Measurements from ENCODE around the gene IGSF23.

Gene IGSF23, protein sequence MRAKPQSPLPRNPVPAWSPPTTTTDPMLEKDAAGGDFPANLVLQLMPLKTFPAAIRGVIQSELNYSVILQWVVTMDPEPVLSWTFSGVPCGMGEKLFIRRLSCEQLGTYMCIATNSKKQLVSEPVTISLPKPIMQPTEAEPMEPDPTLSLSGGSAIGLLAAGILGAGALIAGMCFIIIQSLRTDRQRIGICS

DNA sequence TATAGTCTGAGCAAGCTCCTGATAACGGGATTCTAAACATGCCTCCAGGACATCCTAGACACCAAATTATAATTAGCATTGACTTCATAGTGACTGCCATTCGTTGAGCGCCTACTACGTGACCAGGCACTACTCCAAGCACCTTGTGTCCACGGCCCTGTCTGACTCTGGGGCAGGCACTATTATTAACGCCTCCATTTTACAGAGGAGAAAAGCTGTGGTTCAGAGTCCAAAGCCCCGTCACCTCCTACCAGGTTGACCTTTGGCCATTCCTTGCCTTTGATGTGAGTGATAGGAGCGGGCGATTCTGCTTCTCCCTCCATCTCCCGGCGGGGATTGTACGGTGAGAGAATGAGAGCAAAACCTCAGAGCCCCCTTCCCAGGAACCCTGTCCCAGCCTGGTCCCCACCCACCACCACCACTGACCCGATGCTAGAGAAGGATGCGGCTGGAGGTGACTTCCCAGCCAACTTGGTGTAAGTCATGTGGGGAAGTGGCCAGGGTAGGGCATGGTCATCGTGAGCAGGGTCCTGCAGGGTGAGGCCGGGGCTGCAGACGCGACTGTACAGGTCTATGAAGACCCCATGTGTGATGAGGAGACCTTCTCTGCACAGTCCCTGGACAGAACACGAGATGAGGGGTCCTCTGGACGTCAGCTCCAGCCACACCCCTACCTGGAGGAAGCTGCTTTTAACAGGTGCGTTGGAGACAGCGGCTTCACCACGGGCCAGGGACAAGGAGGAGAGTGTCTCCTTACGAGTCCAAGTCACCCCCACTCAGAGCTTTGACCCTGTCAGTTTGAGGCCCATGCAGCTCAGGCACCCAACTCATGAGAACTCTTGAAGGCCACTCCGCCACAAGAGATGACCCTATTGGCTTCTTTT, at the start of gene IGSF23:
IGSF23 (plus strand) TSS at position 269 of the 884 bp plus-strand sequence; CDS start at position 352, 83 bp downstream.
- no peak for DNase-seq

GRCh38 chr19:44566984-44567383, 46.4 kb upstream of the IGSF23 start:
- no peak for DNase-seq

DNA sequence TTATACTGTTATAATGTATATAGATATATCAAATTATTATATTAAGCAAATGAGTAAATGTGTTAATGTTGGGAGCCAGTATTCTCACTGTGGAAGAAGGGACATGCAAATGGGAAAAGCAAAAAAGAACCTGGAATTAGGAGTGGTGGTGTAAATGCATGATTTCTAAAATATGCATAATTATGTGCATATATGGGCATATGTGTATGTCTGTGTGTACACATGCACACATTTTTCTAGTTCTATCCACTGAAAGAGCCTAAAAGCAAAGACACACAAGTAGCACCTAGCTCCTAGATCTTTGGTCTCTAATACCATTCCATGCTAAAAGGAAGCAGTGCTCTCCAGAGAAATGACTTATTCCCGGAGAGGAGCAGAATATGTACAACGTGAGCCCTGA, 45.6 kb upstream of the IGSF23 start:
- no peak for DNase-seq

DNA sequence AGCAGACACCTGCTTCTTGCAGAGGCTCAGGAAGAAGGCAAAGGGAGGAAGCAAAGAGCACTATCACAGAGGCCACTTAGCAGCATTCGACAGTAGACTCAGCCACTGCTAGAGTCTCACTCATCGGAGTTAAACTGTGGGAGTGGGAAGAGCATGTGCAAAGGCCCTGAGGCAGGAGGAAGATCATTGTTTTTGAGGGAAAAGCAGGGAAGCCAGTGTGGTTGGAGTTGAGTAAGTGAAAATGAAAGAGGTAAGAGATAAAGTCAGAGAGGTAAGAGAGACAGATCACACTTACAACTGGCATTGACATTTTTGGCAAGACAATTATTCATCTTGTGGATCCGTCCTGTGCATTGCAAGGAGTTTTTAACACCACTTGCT, 42.8 kb upstream of the IGSF23 start:
- no peak for DNase-seq

- no peak for DNase-seq
Measured at GRCh38 chr19:44570984-44571684, 42.2 kb upstream of the IGSF23 start.

GRCh38 chr19:44571830-44572580, 41.4 kb upstream of the IGSF23 start:
- DNase-seq, result no peak

GRCh38 chr19:44572581-44572900, 40.8 kb upstream of the IGSF23 start:
- no peak for DNase-seq

GRCh38 chr19:44573183-44573582, 40.2 kb upstream of the IGSF23 start:
- no peak for DNase-seq

DNA sequence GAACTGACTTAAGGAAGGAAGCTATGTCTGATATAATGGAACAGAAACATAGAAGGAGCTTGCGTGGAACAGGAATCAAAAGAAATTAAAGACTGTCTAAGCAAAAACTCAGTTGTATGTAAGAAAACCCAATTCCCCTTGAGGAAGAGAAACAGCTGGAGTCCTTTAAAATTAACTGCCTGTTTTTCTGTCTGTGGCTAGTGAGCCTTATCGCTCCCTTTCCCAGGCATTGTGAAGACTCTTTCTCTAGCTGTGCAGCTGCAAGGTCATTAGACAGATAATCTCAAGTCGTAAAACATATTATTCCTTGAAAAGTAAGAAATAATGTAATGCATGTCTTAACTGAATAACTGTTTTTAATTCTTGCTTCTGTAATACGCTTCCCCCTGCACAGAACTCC, 39.7 kb upstream of the IGSF23 start:
- no peak for DNase-seq

DNA sequence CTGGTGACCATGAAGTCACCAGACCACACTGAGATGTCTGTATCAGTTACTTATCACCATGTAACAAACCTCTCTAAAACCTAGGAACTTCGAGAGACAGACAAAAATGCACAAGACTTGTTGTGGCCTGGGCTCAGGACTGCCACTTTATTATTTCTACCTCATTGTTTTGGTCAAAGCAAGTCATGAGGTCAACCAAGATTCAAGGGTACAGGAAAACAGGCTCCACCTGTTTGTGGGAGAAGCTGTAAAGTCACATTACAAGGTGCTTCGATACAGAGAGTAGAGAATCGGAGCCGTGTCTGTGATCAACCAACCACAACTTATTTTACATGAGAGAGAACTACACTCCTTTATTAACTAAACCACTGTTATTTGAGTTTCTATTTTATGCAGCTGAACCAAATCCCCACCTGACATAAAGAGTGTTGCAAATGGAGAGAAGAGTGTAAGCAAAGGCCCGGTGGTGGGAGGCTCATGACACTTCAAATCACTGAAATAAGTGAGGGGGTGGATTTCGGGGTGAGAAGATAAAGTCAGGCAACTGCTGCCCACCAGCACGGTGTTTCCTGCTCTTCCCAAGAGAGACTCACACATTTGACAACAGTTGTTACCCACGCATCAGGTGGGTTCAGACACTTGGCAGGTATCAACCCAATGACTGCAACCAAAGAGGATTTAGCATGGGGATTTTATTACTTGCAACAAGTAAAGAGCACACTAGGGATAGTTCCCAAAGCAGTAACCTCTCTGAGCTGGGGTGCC, 39.0 kb upstream of the IGSF23 start:
- DNase-seq, result no peak

- no peak for DNase-seq
Measured at GRCh38 chr19:44575116-44575700, 38.2 kb upstream of the IGSF23 start.

DNA sequence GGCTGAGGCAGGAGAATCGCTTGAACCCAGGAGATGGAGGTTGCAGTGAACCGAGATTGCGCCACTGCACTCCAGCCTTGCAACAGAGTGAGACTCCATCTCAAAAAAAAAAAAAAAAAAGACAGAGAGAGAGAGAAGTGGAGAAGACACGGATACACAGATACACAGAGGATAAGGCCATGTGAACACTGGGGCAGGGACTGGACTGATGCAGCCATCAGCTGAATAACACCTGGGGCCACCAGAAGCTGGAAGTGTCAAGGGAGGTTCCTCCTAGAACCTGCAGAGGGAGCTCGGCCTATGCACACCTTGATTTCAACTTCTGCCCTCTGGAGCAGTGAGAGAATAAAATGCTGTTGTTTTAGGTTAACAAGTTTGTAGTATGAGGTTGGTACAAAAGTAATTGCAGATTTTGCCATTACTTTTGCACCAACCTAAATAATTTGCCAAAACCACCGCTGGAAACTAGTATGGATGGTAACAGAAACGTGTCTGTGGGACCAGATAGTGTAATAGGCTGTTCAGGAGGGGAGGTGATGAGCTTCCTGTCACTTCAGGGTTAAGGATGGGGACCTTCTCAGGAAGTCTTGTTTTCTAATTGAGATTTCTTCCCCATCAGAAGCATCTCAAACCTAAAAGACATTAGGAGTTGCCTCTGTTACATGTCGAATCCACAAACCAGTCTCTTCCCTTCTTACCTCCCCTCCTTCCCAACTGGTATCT, 36.4 kb upstream of the IGSF23 start:
- DNase-seq, result no peak

DNA sequence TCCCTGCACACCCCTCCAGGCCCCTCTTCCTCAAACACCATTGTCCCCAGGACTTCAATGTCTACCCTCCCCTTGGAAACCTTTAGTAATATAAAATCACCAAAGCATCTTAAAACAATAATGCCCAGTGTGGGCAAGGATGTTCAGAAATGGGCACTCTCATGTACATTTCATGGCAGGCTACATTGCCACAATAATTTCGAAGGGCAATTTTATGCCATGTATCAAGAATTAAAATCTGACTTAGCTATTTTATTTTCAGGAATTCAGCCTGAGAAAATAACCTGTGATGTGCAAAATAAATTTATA, 35.8 kb upstream of the IGSF23 start:
- no peak for DNase-seq

DNA sequence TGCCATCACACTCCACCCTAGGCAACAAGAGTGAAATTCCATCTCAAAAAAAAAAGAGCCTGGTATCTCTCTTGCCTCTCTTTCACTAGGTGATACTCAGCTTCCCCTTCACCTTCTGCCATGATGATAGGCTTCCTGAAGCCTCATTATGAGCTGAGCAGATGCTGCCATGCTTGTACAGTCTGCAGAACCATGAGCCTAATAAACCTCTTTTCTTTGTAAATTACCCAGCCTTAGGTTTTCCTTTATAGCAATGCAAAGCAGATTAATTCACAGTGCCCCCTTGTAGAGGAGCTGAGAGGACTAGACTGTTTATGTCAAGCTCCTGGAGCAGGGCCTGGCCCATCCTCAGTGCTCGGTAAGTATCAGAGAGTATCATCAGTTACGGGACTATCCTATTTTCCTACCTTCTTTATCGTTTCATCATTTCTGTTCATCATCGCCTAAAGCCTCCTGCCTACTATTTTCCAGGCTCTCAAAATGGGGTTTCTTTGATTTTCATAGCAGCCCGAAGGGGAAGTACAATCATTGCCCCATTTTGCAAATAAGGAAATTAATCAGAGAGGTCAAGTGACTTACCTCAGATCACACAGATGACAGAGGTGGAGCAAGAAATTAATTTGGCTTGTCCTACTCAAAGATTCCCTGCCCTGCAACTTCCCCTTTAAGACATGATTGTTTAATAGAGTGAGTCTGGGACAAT, 33.5 kb upstream of the IGSF23 start:
- no peak for DNase-seq

GRCh38 chr19:44580366-44580895, 32.9 kb upstream of the IGSF23 start:
- no peak for DNase-seq

DNA sequence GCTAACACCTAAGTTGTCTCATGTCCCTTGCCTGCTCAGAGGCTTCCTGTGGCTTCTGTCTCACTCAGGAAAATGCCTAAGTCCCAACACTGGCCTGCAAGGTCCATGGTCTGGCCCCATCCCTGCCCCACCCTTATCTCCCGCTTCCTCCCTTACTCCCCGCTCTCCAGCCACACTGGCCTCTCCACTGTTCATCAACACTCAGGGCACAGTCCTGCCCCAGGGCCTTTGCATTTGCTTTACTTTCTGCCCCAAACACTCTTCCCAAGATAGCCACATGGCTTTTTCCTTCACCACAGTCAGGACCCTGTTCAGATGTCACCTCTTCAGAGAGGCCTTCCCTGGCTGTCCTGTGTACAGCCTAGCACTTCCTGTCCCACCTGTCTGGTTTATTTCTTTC, 32.1 kb upstream of the IGSF23 start:
- no peak for DNase-seq

GRCh38 chr19:44582581-44583265, 30.6 kb upstream of the IGSF23 start:
- no peak for DNase-seq

DNA sequence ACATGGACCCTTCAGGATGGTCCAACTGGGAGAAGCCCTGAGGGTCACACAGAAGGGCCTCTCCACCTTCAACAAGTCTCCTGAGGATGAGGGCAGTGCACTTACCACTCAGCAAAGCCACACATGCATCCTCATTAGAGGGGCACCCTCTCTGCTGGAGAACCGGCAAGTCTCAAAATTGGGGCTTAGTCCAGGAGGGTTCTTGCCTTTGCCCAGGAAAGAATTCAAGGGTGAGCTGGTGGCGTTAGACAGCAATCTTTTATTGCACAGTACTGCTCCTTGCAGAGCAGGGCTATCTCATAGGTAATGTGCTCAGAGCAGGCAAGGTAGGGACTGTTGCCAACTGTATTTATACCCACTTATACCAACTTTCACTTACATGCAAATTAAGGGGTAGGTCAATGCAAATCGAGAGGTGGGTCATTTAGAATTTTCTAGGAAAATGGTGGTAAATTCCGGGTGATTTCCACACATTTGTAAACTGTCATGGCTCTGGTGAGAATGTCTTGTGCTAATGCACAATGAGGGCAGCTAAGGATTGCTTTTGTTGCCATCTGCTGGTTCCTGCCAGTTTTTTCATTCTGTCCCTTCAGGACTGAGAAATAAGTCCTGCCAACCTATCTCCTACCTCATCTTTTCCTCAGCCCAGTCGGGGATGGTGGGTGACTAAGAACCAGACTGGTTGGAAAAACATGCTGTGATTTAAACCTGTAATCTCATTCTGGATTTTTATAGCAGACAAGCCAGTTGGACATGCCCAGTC, 27.8 kb upstream of the IGSF23 start:
- no peak for DNase-seq

Measured in activated T-cell treated with anti-CD3 and anti-CD28 coated beads, Interleukin-2, amount 50 U/mL, for 1 hour (primary cell).